Activated naive CD8-positive, alpha-beta T cell treated with anti-CD3 and anti-CD28 coated beads, Interleukin-2, amount 50 U/mL, for 16 hours (primary cell): ENCODE measurements around the gene P2RX7.
"Not testable (repeated sequence)": the region's sequence is repeated elsewhere in the genome, so short reads cannot be mapped to it uniquely, and the experiment has no call there.

ENCODE experiments used
- DNase-seq: peaks from one replicate; pipeline ENCODE4 v3.0.0-alpha.2; 2020; ENCODE audit warnings: low read depth, low spot score

P2RX7 gene

GRCh38 chr12:121229826-121230537 lies 97.3 kb downstream of the P2RX7 start:
- DNase-seq: not testable (repeated sequence)

- no peak for DNase-seq
Measured at GRCh38 chr12:121230538-121230907, 97.8 kb downstream of the P2RX7 start.

GRCh38 chr12:121232163-121232562 lies 99.5 kb downstream of the P2RX7 start:
- no peak for DNase-seq

- DNase-seq: no peak
Measured at GRCh38 chr12:121232977-121233627, 100.4 kb downstream of the P2RX7 start.

- DNase-seq: no peak
Measured at GRCh38 chr12:121233628-121234020, 100.9 kb downstream of the P2RX7 start.

- DNase-seq: no peak
Measured at GRCh38 chr12:121236776-121237175, 104.1 kb downstream of the P2RX7 start.

- DNase-seq: no peak
Measured at GRCh38 chr12:121237415-121237814, 104.7 kb downstream of the P2RX7 start.
